Measurements from ENCODE around the gene CCDC78.

CCDC78 gene

GRCh38 chr16:726438-727290, at the start of gene CCDC78, which contains the start of gene HAGHL:
Gene CCDC78, minus strand, starts transcription at chr16:726443. Its CDS starts 76 bp downstream, at chr16:726367.
Gene HAGHL, plus strand, starts transcription at chr16:727106. Its CDS starts 404 bp downstream, at chr16:727510.
- DNase-seq: peak; percentile 37

GRCh38 chr16:775236-775796, 49.1 kb upstream of the CCDC78 start:
- DNase-seq: no peak

- DNase-seq: no peak
Observed at GRCh38 chr16:774086-775001, 48.1 kb upstream of the CCDC78 start.

- no peak for DNase-seq
Observed at GRCh38 chr16:772959-773358, 46.7 kb upstream of the CCDC78 start.

GRCh38 chr16:770411-770810, 44.2 kb upstream of the CCDC78 start:
- DNase-seq: no peak

- no peak for DNase-seq
Observed at GRCh38 chr16:769934-770333, 43.7 kb upstream of the CCDC78 start.

- no peak for DNase-seq
Observed at GRCh38 chr16:769184-769784, 43.0 kb upstream of the CCDC78 start.

- no peak for DNase-seq
Observed at GRCh38 chr16:768428-768827, 42.2 kb upstream of the CCDC78 start.

- DNase-seq: no peak
Observed at GRCh38 chr16:767743-768235, 41.5 kb upstream of the CCDC78 start.

- DNase-seq: no peak
Observed at GRCh38 chr16:766820-767640, 40.8 kb upstream of the CCDC78 start.

GRCh38 chr16:766008-766819, 40.0 kb upstream of the CCDC78 start:
- no peak for DNase-seq

- no peak for DNase-seq
Observed at GRCh38 chr16:765488-765865, 39.2 kb upstream of the CCDC78 start.

- DNase-seq: no peak
Observed at GRCh38 chr16:764848-765487, 38.7 kb upstream of the CCDC78 start.

- DNase-seq: no peak
Observed at GRCh38 chr16:764184-764750, 38.0 kb upstream of the CCDC78 start.

GRCh38 chr16:763369-764183, 37.3 kb upstream of the CCDC78 start:
- no peak for DNase-seq

- DNase-seq: no peak
Observed at GRCh38 chr16:762595-763268, 36.5 kb upstream of the CCDC78 start.

- DNase-seq: no peak
Observed at GRCh38 chr16:761625-762513, 35.6 kb upstream of the CCDC78 start.

Data from COR-L47 (cell line).